DND-41 (cell line): ENCODE data around the gene OR6B3.
"Not testable (repeated sequence)": the region's sequence is repeated elsewhere in the genome, so short reads cannot be mapped to it uniquely, and the experiment has no call there.

ENCODE experiments used
- ATAC-seq: fragments of 200-7000 bp; cut with Tn5 transposase; 3 replicates; pipeline ENCODE4 v1.9.1; 2021; ENCODE audit warnings: low read depth; ENCODE audit not compliant: insufficient read depth
- DNase-seq: peaks from one replicate; pipeline ENCODE4 v3.0.0-alpha.2; 2020
- H2AFZ ChIP-seq: 2 replicates; pipeline ENCODE4 v1.6.0; 2012; ENCODE audit warnings: low read depth, low read length
- H3K27ac ChIP-seq: 2 replicates; pipeline ENCODE4 v1.5.1; 2012; ENCODE audit warnings: low read length, inconsistent platforms
- H3K27me3 ChIP-seq: fragments of 200-600 bp; sonication (generic); 2 replicates; pipeline ENCODE4 v1.6.0; 2012; ENCODE audit warnings: low read length, mild to moderate bottlenecking, inconsistent platforms; ENCODE audit not compliant: insufficient read depth, poor library complexity
- H3K36me3 ChIP-seq: 2 replicates; pipeline ENCODE4 v1.5.1; 2012; ENCODE audit warnings: low read length, inconsistent platforms; ENCODE audit not compliant: insufficient read depth
- H3K4me1 ChIP-seq: 2 replicates; pipeline ENCODE4 v1.5.1; 2012; ENCODE audit warnings: mild to moderate bottlenecking, low read length; ENCODE audit not compliant: insufficient read depth
- H3K4me2 ChIP-seq: 2 replicates; pipeline ENCODE4 v1.6.0; 2012; ENCODE audit warnings: mild to moderate bottlenecking, moderate library complexity, low read length, inconsistent platforms; ENCODE audit not compliant: insufficient read depth
- H3K4me3 ChIP-seq, 2 experiments: fragments of 200-600 bp in 1 of 2; shearing (Covaris generic) in 1 of 2; 2 replicates each; pipeline ENCODE4 v1.5.1; 2012 to 2016; ENCODE audit warnings: inconsistent platforms in 2 of 2, low read length in 2 of 2, mild to moderate bottlenecking in 2 of 2, low read depth in 1 of 2, moderate library complexity in 1 of 2
- H3K79me2 ChIP-seq: 2 replicates; pipeline ENCODE4 v1.6.0; 2012; ENCODE audit warnings: low read length, inconsistent platforms; ENCODE audit not compliant: insufficient read depth
- H3K9ac ChIP-seq: 2 replicates; pipeline ENCODE4 v1.6.0; 2012; ENCODE audit warnings: low read depth, mild to moderate bottlenecking, inconsistent platforms, low read length, moderate library complexity
- H3K9me3 ChIP-seq: 2 replicates; pipeline ENCODE4 v1.5.1; 2012; ENCODE audit warnings: low read length, moderate library complexity, mild to moderate bottlenecking, inconsistent platforms; ENCODE audit not compliant: insufficient read depth, severe bottlenecking
- H4K20me1 ChIP-seq: 2 replicates; pipeline ENCODE4 v1.6.0; 2012; ENCODE audit warnings: low read length; ENCODE audit not compliant: insufficient read depth
- EZH2 ChIP-seq: IDR thresholded peaks from 3 replicates; pipeline ENCODE4 v1.6.1; 2012; ENCODE audit warnings: borderline replicate concordance, low read depth, mild to moderate bottlenecking, moderate library complexity, low read length, inconsistent platforms; ENCODE audit not compliant: severe bottlenecking
- TF ChIP-seq, protein P1 (sequence below): IDR thresholded peaks from 2 replicates; pipeline ENCODE4 v1.5.1; 2012; ENCODE audit warnings: borderline replicate concordance, low read length, moderate library complexity, mild to moderate bottlenecking; ENCODE audit not compliant: poor library complexity, severe bottlenecking; ENCODE audit errors: extremely low read depth

OR6B3 gene

DNA sequence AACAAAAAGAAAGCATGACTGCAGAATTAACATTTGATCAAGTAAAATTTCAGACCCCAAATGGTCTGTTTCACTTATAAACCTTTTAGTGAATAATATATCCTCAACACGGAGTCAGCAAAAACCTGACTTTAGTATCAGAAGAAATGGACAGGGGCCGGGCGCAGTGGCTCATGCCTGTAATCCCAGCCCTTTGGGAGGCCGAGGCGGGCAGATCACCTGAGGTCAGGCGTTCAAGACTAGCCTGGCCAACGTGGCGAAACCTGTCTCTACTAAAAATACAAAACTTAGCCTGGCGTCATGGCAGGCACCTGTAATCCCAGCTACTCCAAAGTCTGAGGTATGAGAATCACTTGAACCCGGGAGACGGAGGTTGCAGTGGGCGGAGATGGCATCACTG is 3.0 kb downstream of the OR6B3 start:
- no peak overlapping the region for H3K4me2 ChIP-seq
- no peaks in the 10 kb centered on the region for H3K79me2 ChIP-seq
- H3K9me3 ChIP-seq: no peaks in the 10 kb centered on the region
- no peaks in the 10 kb centered on the region for H3K4me1 ChIP-seq
- DNase-seq (no peak), ATAC-seq (no peak)
- H4K20me1 ChIP-seq: no peaks in the 10 kb centered on the region
- no peak overlapping the region for H3K9ac ChIP-seq
- H3K4me3 ChIP-seq: no peak overlapping the region
- no peaks in the 10 kb centered on the region for H3K36me3 ChIP-seq
- no peak overlapping the region for H2AFZ ChIP-seq
- H3K27ac ChIP-seq: no peak overlapping the region
- H3K27me3 ChIP-seq: peaks cover 47% of the 10 kb centered on the region
- TF ChIP-seq, protein P1, sequence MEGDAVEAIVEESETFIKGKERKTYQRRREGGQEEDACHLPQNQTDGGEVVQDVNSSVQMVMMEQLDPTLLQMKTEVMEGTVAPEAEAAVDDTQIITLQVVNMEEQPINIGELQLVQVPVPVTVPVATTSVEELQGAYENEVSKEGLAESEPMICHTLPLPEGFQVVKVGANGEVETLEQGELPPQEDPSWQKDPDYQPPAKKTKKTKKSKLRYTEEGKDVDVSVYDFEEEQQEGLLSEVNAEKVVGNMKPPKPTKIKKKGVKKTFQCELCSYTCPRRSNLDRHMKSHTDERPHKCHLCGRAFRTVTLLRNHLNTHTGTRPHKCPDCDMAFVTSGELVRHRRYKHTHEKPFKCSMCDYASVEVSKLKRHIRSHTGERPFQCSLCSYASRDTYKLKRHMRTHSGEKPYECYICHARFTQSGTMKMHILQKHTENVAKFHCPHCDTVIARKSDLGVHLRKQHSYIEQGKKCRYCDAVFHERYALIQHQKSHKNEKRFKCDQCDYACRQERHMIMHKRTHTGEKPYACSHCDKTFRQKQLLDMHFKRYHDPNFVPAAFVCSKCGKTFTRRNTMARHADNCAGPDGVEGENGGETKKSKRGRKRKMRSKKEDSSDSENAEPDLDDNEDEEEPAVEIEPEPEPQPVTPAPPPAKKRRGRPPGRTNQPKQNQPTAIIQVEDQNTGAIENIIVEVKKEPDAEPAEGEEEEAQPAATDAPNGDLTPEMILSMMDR: no peak
- no peak for TF ChIP-seq EZH2

DNA sequence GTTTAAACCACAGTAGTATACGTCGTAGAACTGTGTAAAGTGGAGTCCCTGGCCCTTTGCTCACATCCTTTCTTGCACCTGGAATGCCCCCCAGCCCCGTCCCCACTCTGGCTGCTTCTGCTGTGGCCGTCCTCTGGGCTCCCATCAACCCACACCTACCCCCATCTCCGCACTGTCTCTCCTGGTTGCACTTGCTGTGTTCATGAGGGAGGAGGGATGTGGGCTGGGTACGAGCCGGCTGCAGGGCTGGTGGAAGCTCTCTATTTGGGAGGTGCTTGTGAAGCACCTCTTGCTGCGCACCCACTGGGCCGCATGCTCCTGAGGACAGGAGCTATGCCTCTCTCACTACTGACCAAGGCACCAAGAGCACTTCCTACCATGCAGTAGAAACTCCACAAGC is 5.1 kb downstream of the OR6B3 start:
- Histone ChIP-seq H3K9ac (no peak overlapping the region), H4K20me1 (no peaks in the 10 kb centered on the region), H3K79me2 (no peaks in the 10 kb centered on the region), H3K4me2 (no peak overlapping the region), H3K4me3 (no peak overlapping the region), H3K36me3 (no peaks in the 10 kb centered on the region), H2AFZ (no peak overlapping the region), H3K9me3 (no peaks in the 10 kb centered on the region), H3K27ac (no peak overlapping the region), H3K27me3 (peaks cover 39% of the 10 kb centered on the region), H3K4me1 (no peaks in the 10 kb centered on the region)
- DNase-seq (no peak), ATAC-seq (no peak)
- TF ChIP-seq, protein P1: no peak
- no peak for TF ChIP-seq EZH2

DNA sequence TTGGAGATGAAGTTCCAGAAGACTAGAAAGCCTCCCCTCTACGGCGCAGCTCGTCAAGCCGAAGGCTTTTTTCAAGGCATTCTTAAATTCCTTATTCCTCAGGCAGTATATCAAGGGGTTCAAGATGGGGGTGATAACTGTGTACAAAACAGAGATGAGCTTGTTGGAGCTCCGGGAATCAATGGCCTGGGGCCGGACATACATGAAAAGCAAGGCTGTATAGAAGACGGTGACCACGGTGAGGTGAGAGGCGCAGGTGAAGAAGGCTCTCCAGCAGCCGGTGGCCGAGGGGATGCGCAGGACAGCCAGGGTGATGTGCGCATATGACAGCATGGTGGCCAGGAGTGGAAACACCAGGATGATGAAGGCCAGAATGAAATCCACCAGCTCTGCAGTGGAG is 8.2 kb downstream of the OR6B3 start:
- Histone ChIP-seq H3K4me3 (no peak overlapping the region), H3K4me1 (no peaks in the 10 kb centered on the region), H3K27me3 (peaks cover 37% of the 10 kb centered on the region), H4K20me1 (no peaks in the 10 kb centered on the region), H2AFZ (no peak overlapping the region), H3K9ac (no peak overlapping the region), H3K79me2 (no peaks in the 10 kb centered on the region), H3K4me2 (no peak overlapping the region), H3K27ac (no peak overlapping the region), H3K9me3 (no peaks in the 10 kb centered on the region), H3K36me3 (no peaks in the 10 kb centered on the region)
- TF ChIP-seq, protein P1: no peak
- TF ChIP-seq EZH2: no peak
- DNase-seq (no peak), ATAC-seq (no peak)

DNA sequence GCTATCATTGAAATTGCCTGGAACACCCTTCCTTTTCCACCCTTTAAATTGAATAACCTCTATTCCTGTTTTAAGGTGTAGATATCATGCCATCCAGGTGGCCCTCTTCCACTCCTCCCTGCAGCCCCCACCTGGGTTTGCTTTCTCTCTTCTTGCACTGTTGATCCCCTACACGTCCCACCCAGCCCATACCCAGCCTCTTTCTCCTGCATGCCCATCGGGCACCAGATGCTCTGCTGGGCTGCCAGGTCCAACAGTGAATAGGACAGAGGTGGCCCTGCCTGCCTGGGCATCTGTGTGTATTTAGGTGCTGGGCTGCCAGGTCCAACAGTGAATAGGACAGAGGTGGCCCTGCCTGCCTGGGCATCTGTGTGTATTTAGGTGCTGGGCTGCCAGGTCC is 9.2 kb downstream of the OR6B3 start:
- H3K9ac ChIP-seq, ATAC-seq, H4K20me1 ChIP-seq, H3K4me2 ChIP-seq, H3K79me2 ChIP-seq, H3K4me3 ChIP-seq, H2AFZ ChIP-seq, DNase-seq, H3K4me1 ChIP-seq, H3K27ac ChIP-seq, H3K36me3 ChIP-seq, H3K9me3 ChIP-seq: not testable (repeated sequence)
- H3K27me3 ChIP-seq: peaks cover 39% of the 10 kb centered on the region
